ENCODE data around the gene ZFYVE28. TPM values are rescaled to one million over a fixed set of nuclear protein-coding genes. Genes with fewer than 3 reads are reported as not detected.

ZFYVE28 gene
- total RNA-seq, 1 donor from 2014 or later, result 0.44 TPM

- Mint-ChIP-seq H3K4me1 (ENCODE audit: unreplicated experiment) (peaks cover 8% of the 10 kb centered on the region), H3K9me3 (ENCODE audit: unreplicated experiment) (no peaks in the 10 kb centered on the region), H3K27ac (ENCODE audit: unreplicated experiment) (no peak overlapping the region), H3K4me3 (ENCODE audit: unreplicated experiment) (no peak overlapping the region), H3K27me3 (ENCODE audit: unreplicated experiment) (peaks cover 11% of the 10 kb centered on the region), H3K36me3 (ENCODE audit: low read depth, unreplicated experiment) (peaks cover 3% of the 10 kb centered on the region)
- no peak for TF ChIP-seq CTCF (IDR thresholded peaks at IDR 0.05; ENCODE audit: unreplicated experiment)
- no peak for DNase-seq (ENCODE audit: low spot score)
Observed at GRCh38 chr4:2407991-2408342, 10.5 kb downstream of the ZFYVE28 start.

- H3K4me1 Mint-ChIP-seq (ENCODE audit: unreplicated experiment), result no peaks in the 10 kb centered on the region
- no peak overlapping the region for H3K27ac Mint-ChIP-seq (ENCODE audit: unreplicated experiment)
- H3K27me3 Mint-ChIP-seq (ENCODE audit: unreplicated experiment), result peaks cover 6% of the 10 kb centered on the region
- TF ChIP-seq CTCF (IDR thresholded peaks at IDR 0.05; ENCODE audit: unreplicated experiment), result no peak
- no peak for DNase-seq (ENCODE audit: low spot score)
- peaks cover 3% of the 10 kb centered on the region for H3K36me3 Mint-ChIP-seq (ENCODE audit: low read depth, unreplicated experiment)
- no peak overlapping the region for H3K4me3 Mint-ChIP-seq (ENCODE audit: unreplicated experiment)
- no peaks in the 10 kb centered on the region for H3K9me3 Mint-ChIP-seq (ENCODE audit: unreplicated experiment)
Observed at GRCh38 chr4:2406920-2407319, 11.5 kb downstream of the ZFYVE28 start.

GRCh38 chr4:2406406-2406805, 12.0 kb downstream of the ZFYVE28 start:
- H3K36me3 Mint-ChIP-seq (ENCODE audit: low read depth, unreplicated experiment), result peaks cover 3% of the 10 kb centered on the region
- peaks cover 7% of the 10 kb centered on the region for H3K27me3 Mint-ChIP-seq (ENCODE audit: unreplicated experiment)
- no peak overlapping the region for H3K27ac Mint-ChIP-seq (ENCODE audit: unreplicated experiment)
- TF ChIP-seq CTCF (IDR thresholded peaks at IDR 0.05; ENCODE audit: unreplicated experiment), result no peak
- H3K4me3 Mint-ChIP-seq (ENCODE audit: unreplicated experiment), result no peak overlapping the region
- DNase-seq (ENCODE audit: low spot score), result no peak
- H3K9me3 Mint-ChIP-seq (ENCODE audit: unreplicated experiment), result no peaks in the 10 kb centered on the region
- H3K4me1 Mint-ChIP-seq (ENCODE audit: unreplicated experiment), result no peaks in the 10 kb centered on the region

GRCh38 chr4:2402941-2403340, 15.5 kb downstream of the ZFYVE28 start:
- Mint-ChIP-seq H3K36me3 (ENCODE audit: low read depth, unreplicated experiment) (peaks cover 12% of the 10 kb centered on the region), H3K27ac (ENCODE audit: unreplicated experiment) (no peak overlapping the region), H3K9me3 (ENCODE audit: unreplicated experiment) (no peaks in the 10 kb centered on the region), H3K4me3 (ENCODE audit: unreplicated experiment) (no peak overlapping the region), H3K27me3 (ENCODE audit: unreplicated experiment) (peaks cover 21% of the 10 kb centered on the region), H3K4me1 (ENCODE audit: unreplicated experiment) (no peaks in the 10 kb centered on the region)
- no peak for TF ChIP-seq CTCF (IDR thresholded peaks at IDR 0.05; ENCODE audit: unreplicated experiment)
- no peak for DNase-seq (ENCODE audit: low spot score)

GRCh38 chr4:2402048-2402842, 16.2 kb downstream of the ZFYVE28 start:
- H3K4me1 Mint-ChIP-seq (ENCODE audit: unreplicated experiment), result no peaks in the 10 kb centered on the region
- DNase-seq (ENCODE audit: low spot score), result no peak
- peaks cover 21% of the 10 kb centered on the region for H3K27me3 Mint-ChIP-seq (ENCODE audit: unreplicated experiment)
- peaks cover 12% of the 10 kb centered on the region for H3K36me3 Mint-ChIP-seq (ENCODE audit: low read depth, unreplicated experiment)
- H3K4me3 Mint-ChIP-seq (ENCODE audit: unreplicated experiment), result no peak overlapping the region
- TF ChIP-seq CTCF (IDR thresholded peaks at IDR 0.05; ENCODE audit: unreplicated experiment), result no peak
- H3K9me3 Mint-ChIP-seq (ENCODE audit: unreplicated experiment), result no peaks in the 10 kb centered on the region
- no peak overlapping the region for H3K27ac Mint-ChIP-seq (ENCODE audit: unreplicated experiment)

Data from endothelial cell (in vitro differentiated cells).